ENCODE measurements around the gene TOMM70. TPM values are rescaled to one million over a fixed set of nuclear protein-coding genes. Genes with fewer than 3 reads are reported as not detected.

TOMM70 gene
- total and polyA plus RNA-seq, 2 of the 8 experiments (the other 6 are each of a cell fraction or from before 2014, with no cell fraction given), result 10.9 to 52.1 TPM

Other genes with a start within 250 kb of the TOMM70 start
- 24.7 and 29.3 TPM in 2 replicates for gene TBC1D23, start 140.1 kb downstream of the TOMM70 start, total RNA-seq (2021; fragmentation: NEBNext Ultra II Directional; extraction: Animal tissue kit (Norgen Biotek cat#: 25700))
- 4.3 and 6.4 TPM in 2 replicates for gene TBC1D23, start 140.1 kb downstream of the TOMM70 start, polyA plus RNA-seq (2011; rRNA removed)
- gene NIT2, start 66.3 kb downstream of the TOMM70 start, total RNA-seq (2021; fragmentation: NEBNext Ultra II Directional; extraction: Animal tissue kit (Norgen Biotek cat#: 25700)), result 24.1 and 25.3 TPM in 2 replicates
- gene NIT2, start 66.3 kb downstream of the TOMM70 start, polyA plus RNA-seq (2011; rRNA removed), result 6.4 and 15.2 TPM in 2 replicates
- 8.0 and 8.7 TPM in 2 replicates for gene LNP1, start 450 bp upstream of the TOMM70 start, total RNA-seq (2021; fragmentation: NEBNext Ultra II Directional; extraction: Animal tissue kit (Norgen Biotek cat#: 25700))
- gene LNP1, start 450 bp upstream of the TOMM70 start, polyA plus RNA-seq (2011; rRNA removed), result 6.6 and 7.8 TPM in 2 replicates
- 12.3 and 12.9 TPM in 2 replicates for gene TMEM45A, start 91.5 kb upstream of the TOMM70 start, total RNA-seq (2021; fragmentation: NEBNext Ultra II Directional; extraction: Animal tissue kit (Norgen Biotek cat#: 25700))
- gene TMEM45A, start 91.5 kb upstream of the TOMM70 start, polyA plus RNA-seq (2011; rRNA removed), result 6.9 and 14.2 TPM in 2 replicates
- gene ADGRG7, start 208.5 kb upstream of the TOMM70 start, total RNA-seq (2021; fragmentation: NEBNext Ultra II Directional; extraction: Animal tissue kit (Norgen Biotek cat#: 25700)), result not detected in 2 replicates
- gene ADGRG7, start 208.5 kb upstream of the TOMM70 start, polyA plus RNA-seq (2011; rRNA removed), result not detected in 2 replicates

Data from H1 (cell line).